ENCODE results near the gene ACAP3. TPM values are rescaled to one million over a fixed set of nuclear protein-coding genes. Genes with fewer than 3 reads are reported as not detected.

Gene ACAP3
- total RNA-seq, 2 donors from 2014 or later: 63.5 to 66.2 TPM

GRCh38 chr1:1302951-1303509 is 4.7 kb downstream of the ACAP3 start:
- no peaks in the 10 kb centered on the region for H3K36me3 Mint-ChIP-seq (ENCODE audit: low read depth)
- H3K27me3 Mint-ChIP-seq: no peaks in the 10 kb centered on the region
- ATAC-seq (no peak), DNase-seq (no peak)
- H3K4me3 Mint-ChIP-seq: no peak overlapping the region
- H3K9me3 ChIP-seq (ENCODE audit: control insufficient read depth, low read length, poor library complexity, severe bottlenecking): no peaks in the 10 kb centered on the region
- H3K4me1 Mint-ChIP-seq: peaks cover 13% of the 10 kb centered on the region
- no peak overlapping the region for H3K27ac Mint-ChIP-seq

GRCh38 chr1:1302006-1302430 is 5.7 kb downstream of the ACAP3 start:
- Mint-ChIP-seq H3K27me3 (no peaks in the 10 kb centered on the region), H3K36me3 (ENCODE audit: low read depth) (no peaks in the 10 kb centered on the region), H3K4me1 (peaks cover 11% of the 10 kb centered on the region), H3K4me3 (no peak overlapping the region), H3K27ac (no peak overlapping the region)
- ATAC-seq (no peak), DNase-seq (no peak)
- no peaks in the 10 kb centered on the region for H3K9me3 ChIP-seq (ENCODE audit: control insufficient read depth, low read length, poor library complexity, severe bottlenecking)

- no peak for DNase-seq
- Mint-ChIP-seq H3K4me1 (no peaks in the 10 kb centered on the region), H3K27me3 (no peaks in the 10 kb centered on the region), H3K36me3 (ENCODE audit: low read depth) (no peaks in the 10 kb centered on the region), H3K27ac (no peak overlapping the region), H3K4me3 (no peak overlapping the region)
- no peaks in the 10 kb centered on the region for H3K9me3 ChIP-seq (ENCODE audit: control insufficient read depth, low read length, poor library complexity, severe bottlenecking)
- no peak for ATAC-seq
These were observed 7.4 kb downstream of the ACAP3 start for GRCh38 chr1:1300352-1300739.

GRCh38 chr1:1299686-1300351 is 7.9 kb downstream of the ACAP3 start:
- DNase-seq: no peak
- Mint-ChIP-seq H3K36me3 (ENCODE audit: low read depth) (no peaks in the 10 kb centered on the region), H3K27me3 (no peaks in the 10 kb centered on the region), H3K4me1 (no peaks in the 10 kb centered on the region), H3K27ac (no peak overlapping the region), H3K4me3 (no peak overlapping the region)
- H3K9me3 ChIP-seq (ENCODE audit: control insufficient read depth, low read length, poor library complexity, severe bottlenecking): no peaks in the 10 kb centered on the region
- ATAC-seq: peak; percentile 76

GRCh38 chr1:1298861-1299685 is 8.7 kb downstream of the ACAP3 start:
- H3K27ac Mint-ChIP-seq: no peak overlapping the region
- no peak for DNase-seq

GRCh38 chr1:1297802-1298424 is 9.8 kb downstream of the ACAP3 start:
- DNase-seq (no peak), ATAC-seq (no peak)
- no peaks in the 10 kb centered on the region for H3K36me3 Mint-ChIP-seq (ENCODE audit: low read depth)
- H3K27me3 Mint-ChIP-seq: no peaks in the 10 kb centered on the region
- H3K4me1 Mint-ChIP-seq: no peaks in the 10 kb centered on the region
- H3K27ac Mint-ChIP-seq: no peak overlapping the region
- H3K9me3 ChIP-seq (ENCODE audit: control insufficient read depth, low read length, poor library complexity, severe bottlenecking): no peaks in the 10 kb centered on the region
- no peak overlapping the region for H3K4me3 Mint-ChIP-seq

More at GRCh38 chr1:1298861-1299685, 8.7 kb downstream of the ACAP3 start:
- no peaks in the 10 kb centered on the region for H3K27me3 Mint-ChIP-seq
- H3K36me3 Mint-ChIP-seq (ENCODE audit: low read depth): no peaks in the 10 kb centered on the region
- ATAC-seq: no peak
- H3K9me3 ChIP-seq (ENCODE audit: control insufficient read depth, low read length, poor library complexity, severe bottlenecking): no peaks in the 10 kb centered on the region
- H3K4me1 Mint-ChIP-seq: no peaks in the 10 kb centered on the region
- H3K4me3 Mint-ChIP-seq: no peak overlapping the region

GRCh38 chr1:1296070-1297061 is 11.4 kb downstream of the ACAP3 start:
- Mint-ChIP-seq H3K36me3 (ENCODE audit: low read depth) (no peaks in the 10 kb centered on the region), H3K27ac (no peak overlapping the region), H3K27me3 (no peaks in the 10 kb centered on the region), H3K4me3 (no peak overlapping the region), H3K4me1 (no peaks in the 10 kb centered on the region)
- DNase-seq (no peak), ATAC-seq (no peak)
- no peaks in the 10 kb centered on the region for H3K9me3 ChIP-seq (ENCODE audit: control insufficient read depth, low read length, poor library complexity, severe bottlenecking)

GRCh38 chr1:1295154-1295923 is 12.4 kb downstream of the ACAP3 start:
- Mint-ChIP-seq H3K4me1 (peaks cover 2% of the 10 kb centered on the region), H3K4me3 (no peak overlapping the region), H3K27me3 (no peaks in the 10 kb centered on the region), H3K27ac (no peak overlapping the region), H3K36me3 (ENCODE audit: low read depth) (no peaks in the 10 kb centered on the region)
- no peaks in the 10 kb centered on the region for H3K9me3 ChIP-seq (ENCODE audit: control insufficient read depth, low read length, poor library complexity, severe bottlenecking)
- no peak for DNase-seq
- ATAC-seq: no peak

- no peak for DNase-seq
- no peaks in the 10 kb centered on the region for H3K9me3 ChIP-seq (ENCODE audit: control insufficient read depth, low read length, poor library complexity, severe bottlenecking)
- Mint-ChIP-seq H3K36me3 (ENCODE audit: low read depth) (no peaks in the 10 kb centered on the region), H3K4me1 (peaks cover 6% of the 10 kb centered on the region), H3K27me3 (no peaks in the 10 kb centered on the region), H3K27ac (no peak overlapping the region), H3K4me3 (no peak overlapping the region)
- no peak for ATAC-seq
These were observed 13.4 kb downstream of the ACAP3 start for GRCh38 chr1:1294250-1294890.

GRCh38 chr1:1293263-1294249 is 14.2 kb downstream of the ACAP3 start:
- H3K4me3 Mint-ChIP-seq: no peak overlapping the region
- no peaks in the 10 kb centered on the region for H3K36me3 Mint-ChIP-seq (ENCODE audit: low read depth)
- no peak overlapping the region for H3K27ac Mint-ChIP-seq
- peaks cover 6% of the 10 kb centered on the region for H3K4me1 Mint-ChIP-seq
- H3K27me3 Mint-ChIP-seq: no peaks in the 10 kb centered on the region
- DNase-seq: no peak
- no peaks in the 10 kb centered on the region for H3K9me3 ChIP-seq (ENCODE audit: control insufficient read depth, low read length, poor library complexity, severe bottlenecking)
- no peak for ATAC-seq

- no peak overlapping the region for H3K27ac Mint-ChIP-seq
- no peak overlapping the region for H3K4me3 Mint-ChIP-seq
- no peaks in the 10 kb centered on the region for H3K27me3 Mint-ChIP-seq
- H3K4me1 Mint-ChIP-seq: peaks cover 6% of the 10 kb centered on the region
- H3K36me3 Mint-ChIP-seq (ENCODE audit: low read depth): no peaks in the 10 kb centered on the region
- ATAC-seq (no peak), DNase-seq (no peak)
- no peaks in the 10 kb centered on the region for H3K9me3 ChIP-seq (ENCODE audit: control insufficient read depth, low read length, poor library complexity, severe bottlenecking)
These were observed 14.9 kb downstream of the ACAP3 start for GRCh38 chr1:1292851-1293250.

Data from T-helper 17 cell (primary cell).